Measurements from ENCODE around the gene MED26.

Gene MED26

DNA sequence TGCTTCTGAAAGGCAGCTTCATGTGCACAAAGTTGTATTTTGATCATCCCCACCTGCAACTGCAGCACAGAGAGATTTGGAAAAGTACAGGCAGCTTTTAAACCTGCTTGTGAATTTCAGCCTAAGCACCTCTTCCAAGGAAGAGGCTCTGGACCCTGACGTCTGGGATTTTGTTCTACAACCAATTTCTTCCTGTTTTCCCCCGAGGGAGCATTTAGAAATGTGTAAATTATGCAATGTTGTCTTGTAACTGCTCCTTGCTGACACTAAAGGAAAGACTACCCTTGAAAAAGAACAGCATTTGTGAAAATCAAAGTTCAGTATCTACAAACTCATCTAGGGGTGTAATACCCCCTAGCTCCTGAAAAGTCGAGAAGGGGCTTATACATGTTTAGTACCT lies 15.4 kb downstream of the MED26 start:
- DNase-seq = no peak

DNA sequence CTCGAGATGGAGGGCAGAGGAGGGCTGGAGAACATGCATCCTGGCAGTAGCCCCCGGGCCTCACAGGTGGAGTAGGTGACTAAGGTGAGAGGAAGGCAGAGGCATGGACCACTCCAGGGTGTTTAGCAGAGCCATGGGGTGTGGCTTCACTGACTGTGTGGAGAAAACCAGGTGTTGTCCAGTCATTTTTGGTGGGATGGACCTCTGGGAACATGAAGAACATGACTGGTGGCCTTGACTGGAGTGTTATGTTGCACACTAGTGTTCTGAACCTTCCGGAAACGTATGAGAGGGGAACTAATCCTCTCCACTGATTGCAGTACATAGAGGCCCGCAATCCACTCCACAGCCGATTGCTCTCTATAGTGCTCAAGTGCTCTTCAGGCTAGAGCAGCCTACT lies 16.9 kb downstream of the MED26 start:
- no peak for DNase-seq

DNA sequence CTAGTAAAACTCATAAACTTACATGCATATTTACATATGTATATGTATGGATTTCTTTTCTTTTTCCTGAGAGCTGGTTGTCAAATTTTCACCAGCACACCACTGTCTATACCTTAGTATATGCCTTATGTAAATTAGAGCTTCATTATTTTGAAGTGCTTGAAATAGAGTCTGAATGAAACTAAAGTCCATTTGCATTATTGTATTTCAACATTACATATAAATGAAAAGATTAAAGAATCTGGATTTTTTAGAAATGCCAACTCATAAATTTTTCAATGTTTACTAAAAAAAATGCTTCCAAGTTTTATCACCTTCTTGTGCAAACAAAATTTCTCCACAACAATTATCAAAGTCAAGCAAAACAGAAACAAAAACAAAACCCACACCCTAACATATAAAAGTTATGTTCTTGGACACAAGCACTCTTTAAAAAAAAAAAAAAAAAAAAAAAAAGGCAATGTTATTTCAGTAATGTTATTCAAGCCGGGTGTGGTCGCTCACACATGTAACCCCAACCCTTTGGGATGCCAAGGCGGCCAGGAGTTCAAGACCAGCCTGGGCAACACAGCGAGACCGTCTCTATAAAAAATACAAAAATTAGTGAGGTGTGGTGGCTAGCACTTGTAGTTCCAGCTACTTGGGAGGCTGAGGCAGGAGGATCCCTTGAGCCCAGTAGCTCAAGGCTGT lies 18.3 kb downstream of the MED26 start:
- DNase-seq = no peak

DNA sequence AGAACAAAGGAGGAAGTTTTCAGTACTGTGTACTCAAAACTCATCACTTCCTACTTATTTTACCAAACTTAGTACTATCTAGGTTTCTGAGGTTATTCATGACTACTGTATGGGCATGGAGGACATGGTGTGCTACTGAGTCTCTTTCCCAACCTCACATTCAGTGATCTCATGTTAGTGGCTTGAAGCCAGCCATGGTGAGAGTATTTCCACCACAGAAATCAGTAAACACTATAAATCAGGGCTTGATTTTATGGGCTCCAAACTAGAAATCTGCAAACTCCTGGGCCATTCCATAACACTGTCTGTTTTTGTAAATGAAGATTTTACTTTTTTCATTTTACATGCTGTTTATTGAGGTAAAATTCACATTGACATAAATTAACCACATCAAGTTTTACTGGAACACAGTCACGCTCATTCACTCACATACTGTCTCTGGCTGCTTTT lies 19.7 kb downstream of the MED26 start:
- DNase-seq = no peak

DNA sequence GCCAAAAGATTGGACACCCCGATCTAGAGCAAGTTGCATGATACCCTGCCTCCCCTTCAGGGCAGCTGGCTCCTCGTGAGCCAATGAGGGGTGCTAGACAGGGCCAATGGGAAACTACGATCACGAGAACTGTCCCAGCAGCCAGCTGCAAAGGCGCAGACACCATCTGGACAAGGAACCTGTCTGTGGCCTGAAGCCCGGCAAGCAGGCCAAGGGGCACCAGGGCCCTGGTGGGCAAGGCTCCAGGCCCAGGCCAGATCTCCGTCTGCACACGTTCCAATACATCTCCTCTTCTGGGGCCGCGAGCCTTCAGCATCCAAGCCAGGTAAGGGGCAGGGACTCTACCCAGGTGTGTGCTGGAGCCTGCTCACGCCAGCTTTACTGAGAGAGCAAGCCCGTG lies 20.2 kb downstream of the MED26 start:
- DNase-seq = no peak

DNA sequence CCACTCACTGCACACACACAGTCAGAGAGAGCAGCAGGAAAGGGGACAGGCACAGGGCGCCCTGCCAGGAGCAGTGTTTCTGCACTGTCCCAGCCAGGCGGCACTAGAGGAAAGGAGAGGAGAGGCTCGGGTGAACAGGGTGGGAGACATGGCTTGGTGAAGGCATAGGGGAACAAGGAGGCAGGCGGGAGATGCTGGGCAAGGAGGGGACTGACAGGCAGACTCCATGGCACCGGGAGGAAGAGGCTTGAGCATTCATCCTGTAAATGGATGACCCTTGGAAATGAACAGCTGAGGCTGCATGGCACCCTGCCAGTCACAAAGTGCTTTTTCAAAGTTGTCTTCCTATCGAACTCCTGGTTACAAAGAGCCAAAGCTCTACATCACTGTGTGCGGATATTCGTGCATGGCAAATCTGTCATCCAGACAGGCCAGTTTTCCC lies 22.4 kb downstream of the MED26 start:
- no peak for DNase-seq

DNA sequence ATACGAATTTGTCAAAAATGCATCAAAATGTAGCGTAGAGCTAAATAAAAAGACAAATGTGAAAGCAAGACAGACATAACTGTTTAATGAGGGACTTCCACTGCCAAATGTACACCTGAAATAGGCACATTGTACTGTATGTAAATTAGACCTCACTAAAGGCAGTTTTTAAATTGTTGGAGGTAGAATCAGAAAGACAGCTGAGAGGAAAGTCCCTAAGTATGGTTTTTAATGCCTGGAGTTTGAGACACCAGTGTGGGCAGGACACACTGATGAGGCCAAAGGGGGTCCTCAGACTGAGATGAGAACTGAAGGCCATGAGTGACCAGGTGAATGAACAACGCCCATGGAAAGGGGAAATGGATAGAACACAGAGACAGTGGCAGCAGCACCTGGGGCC lies 22.9 kb downstream of the MED26 start:
- no peak for DNase-seq

DNA sequence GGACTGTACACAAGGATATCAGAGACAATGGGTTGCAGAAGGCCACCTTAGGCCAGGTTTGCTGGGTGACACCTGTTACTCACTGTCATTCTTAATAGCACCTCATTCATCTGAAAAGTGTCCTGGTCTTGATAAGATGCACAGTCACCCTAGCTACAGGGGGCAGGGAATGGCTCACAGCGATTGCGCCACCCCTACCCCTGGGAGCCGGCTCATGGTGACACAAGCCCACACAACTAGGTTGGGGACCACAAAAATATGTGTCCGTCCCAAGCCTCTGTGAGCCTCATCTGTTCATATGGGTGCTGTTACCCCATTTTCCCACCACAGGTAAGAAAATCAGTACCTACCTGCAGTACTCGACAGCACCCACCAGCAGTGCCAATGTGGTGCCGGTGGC lies 23.4 kb downstream of the MED26 start:
- no peak for DNase-seq

DNA sequence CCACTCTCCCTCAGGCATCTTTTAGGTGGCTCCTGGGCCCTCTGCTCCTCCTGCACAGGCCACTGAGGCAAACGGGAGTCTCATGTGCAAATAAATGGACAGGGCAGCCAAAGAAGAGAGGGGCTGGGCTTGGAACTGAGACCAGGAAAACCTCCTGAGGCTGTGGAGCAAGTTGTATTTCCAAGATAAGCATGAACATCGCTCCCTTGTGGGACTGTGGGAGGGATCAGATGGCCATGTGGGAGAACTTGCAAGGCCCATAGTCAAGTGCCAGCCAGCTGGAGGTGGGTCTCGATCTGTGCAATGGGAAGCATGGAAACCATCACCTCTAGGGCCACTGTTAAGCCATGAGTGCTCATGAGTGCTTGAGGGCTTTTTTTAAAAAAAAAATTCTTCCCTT lies 24.9 kb downstream of the MED26 start:
- DNase-seq = no peak

DNA sequence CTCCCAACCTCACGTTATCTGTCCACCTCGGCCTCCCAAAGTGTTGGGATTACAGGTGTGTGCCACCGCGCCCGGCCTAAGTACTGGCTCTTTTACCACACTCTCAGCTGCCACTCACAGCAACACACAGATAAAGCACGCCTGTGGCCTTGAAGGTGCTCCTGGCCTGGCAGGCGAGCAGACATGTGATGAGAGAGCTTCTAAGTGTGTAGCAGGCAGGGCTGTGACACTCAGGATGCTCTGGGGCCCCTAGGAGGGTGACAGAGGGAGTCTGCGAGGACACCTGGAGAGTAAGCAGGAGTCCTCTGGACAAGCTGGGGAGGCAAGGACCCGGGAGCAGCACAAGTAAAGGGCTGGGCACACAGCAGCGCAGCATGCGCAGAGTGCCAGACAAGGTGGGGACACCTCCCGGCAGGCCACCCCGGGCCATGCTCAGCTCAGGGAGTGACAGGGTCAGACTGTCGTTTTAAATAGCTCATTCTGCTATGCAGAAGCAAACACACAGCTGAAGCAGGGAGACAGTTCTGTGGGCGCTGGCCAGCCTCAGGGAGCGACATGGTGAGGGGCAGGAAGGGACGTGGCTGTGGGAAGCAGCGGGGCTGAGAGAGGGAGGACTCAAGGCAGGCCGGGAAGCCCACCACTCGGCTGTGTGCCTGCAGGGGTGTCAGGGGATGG lies 26.5 kb downstream of the MED26 start:
- no peak for DNase-seq

DNA sequence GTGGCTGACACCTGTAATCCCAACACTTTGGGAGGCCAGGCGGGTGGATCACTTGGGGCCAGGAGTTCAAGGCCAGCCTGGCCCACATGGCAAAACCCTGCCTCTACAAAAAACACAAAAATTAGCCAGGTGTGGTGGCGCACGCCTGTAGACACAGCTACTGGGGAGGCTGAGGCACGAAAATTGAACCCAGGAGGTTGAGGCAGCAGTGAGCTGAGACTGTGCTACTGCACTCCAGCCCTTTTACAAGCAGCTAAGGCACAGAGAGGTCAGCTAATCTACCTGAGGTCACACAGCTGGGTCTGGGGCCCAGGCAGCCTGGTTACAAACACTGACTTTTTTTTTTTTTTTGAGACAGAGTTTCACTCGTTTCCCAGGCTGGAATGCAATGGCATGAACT lies 27.2 kb downstream of the MED26 start:
- no peak for DNase-seq

DNA sequence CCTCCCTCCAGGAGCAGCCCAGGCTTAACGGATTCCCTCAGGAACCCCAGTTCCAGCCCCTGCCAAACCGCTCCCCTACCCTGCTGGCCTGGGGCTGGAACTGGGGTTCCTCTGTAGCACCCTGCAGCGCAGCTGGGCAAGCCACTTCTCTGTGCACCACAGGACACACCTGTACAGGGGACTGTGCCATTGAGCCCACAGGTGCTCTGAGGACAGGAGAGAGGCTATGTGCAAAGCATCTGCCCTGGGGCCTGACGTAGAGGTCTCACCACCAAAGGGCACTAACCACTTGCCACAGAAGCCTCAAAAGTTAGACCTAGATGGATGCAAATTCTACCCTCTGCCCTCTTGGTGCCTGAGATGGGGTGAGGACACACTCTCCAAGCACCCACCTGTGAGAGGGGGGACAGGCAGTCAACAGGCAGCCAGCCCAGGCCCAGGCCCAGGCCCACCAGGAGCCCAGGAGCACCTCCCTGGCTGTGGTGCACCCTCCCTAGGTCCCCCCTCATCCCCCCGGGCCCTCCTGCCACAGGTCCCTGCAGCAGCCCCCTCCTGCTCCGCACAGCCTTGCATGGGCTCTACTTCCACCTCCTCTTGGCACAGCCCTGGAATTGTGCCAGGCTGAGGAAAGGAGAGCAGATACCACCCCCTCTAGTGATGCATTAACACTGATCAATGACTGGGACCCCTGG lies 28.2 kb downstream of the MED26 start:
- DNase-seq = no peak

DNA sequence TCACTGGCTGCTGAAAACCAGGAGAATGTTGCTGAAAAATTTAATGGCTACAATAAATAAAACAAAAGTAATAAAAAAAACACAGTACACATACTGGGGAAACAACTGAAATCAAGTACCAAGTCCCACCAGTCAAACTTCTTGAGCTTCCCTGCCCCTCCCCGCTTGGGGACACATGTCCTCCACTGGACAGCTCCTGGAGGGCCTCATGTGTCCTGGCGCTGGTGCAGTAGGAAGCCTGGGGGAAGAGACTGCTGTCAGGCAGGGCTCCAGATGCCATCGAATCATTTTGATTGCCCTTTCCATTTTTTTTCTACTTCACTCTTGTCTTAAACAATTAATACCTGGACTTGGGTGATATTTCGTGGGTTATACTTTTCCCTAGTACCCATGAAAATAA lies 29.2 kb downstream of the MED26 start:
- no peak for DNase-seq

DNA sequence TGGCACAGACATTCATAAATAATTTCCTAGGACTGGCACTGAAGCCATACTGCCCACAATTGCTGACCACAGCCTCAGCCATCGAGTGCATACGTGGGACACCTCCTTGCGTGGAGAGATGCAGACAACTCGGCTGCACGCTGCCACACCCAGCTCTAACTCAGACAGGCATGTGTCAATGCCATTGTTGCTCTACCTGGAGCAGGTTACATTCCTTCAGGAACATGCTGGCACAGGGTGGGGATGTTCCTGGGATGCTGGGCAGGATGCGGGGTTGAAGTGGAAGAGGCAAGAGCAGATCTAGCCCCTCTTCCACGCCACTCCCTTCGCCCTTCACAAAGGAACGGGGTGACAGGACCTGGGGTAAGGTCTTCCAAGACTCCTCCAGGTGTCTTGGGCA lies 31.6 kb downstream of the MED26 start:
- DNase-seq = no peak

DNA sequence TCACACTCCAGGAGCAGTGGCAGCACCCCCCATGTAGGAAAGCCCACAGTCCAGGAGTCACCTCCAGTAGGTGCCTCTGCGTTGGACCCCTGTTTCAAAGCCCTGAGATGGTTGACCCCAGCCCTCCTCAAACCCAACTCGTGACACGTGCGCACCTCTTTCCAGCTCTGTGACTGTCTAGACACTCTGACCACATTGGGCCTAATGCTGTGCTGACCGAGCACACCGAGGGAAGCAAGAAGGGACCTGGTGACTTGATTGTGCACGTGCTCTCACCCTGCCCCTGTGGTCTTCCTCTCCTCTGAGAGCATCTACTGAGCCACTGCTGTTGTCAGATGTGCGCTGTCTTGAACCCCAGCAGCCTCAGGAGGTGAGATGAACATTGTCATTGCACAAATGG lies 32.9 kb downstream of the MED26 start:
- DNase-seq = no peak

DNA sequence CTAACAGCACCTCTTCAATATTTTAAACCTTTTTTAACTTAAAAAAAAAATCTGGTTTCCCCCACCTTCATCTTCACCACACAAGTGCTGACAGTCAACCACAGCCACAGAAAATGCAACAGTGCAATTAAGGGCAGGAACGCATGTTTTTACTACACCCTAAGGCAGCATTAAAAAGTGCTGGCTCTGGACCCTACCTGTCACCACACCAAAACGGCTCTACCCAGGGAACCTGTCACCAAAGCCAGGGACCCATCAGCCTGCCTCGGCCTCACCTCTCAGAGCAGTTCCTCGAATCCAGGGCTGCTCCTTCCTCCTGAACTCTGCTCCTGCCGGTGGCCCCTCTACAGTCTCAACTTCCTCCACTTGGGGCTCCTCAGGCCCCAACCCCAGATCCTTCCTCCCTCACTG lies 33.3 kb downstream of the MED26 start:
- DNase-seq = no peak

DNA sequence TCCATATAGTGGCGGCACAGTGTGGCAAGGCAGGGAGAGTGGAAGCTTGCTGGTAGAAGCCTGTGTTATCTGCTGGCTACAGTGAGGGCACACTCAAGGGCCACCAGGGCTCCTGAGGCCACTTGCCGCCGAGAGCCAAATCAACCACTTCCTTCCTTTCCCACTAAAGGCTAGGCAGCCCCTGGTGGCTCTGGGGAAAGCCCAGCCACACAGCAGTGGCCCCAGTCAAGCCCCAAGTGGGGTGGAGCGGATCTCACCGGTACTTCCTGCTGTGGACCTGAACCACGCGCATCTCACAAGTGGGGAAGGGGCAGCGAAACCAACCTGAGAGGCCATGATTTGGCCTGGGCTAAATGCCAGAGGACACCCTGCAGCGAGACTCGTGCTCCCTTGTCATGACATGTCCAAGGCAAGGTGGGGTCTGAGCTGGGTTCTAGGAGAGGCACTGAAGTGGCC lies 33.8 kb downstream of the MED26 start:
- DNase-seq = no peak

DNA sequence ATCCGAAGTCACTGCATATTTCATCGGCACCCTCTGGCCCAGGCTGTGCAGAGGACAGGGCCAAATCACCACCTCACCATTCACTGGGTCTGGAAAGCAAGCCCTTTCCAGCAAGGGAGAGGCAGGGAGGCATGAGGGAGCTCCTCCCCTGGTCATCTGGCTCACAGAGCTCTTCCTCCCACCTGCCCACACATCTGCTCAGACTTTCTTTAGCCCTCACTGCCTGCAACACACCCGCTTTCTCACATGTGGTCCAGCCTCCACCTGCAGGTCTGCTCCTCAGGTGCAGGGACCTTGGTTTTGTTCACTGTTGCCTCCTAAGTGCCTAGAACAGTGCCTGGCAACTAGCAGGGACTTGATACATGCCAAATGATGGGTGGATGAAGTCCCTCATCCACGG lies 34.8 kb downstream of the MED26 start:
- DNase-seq = no peak

DNA sequence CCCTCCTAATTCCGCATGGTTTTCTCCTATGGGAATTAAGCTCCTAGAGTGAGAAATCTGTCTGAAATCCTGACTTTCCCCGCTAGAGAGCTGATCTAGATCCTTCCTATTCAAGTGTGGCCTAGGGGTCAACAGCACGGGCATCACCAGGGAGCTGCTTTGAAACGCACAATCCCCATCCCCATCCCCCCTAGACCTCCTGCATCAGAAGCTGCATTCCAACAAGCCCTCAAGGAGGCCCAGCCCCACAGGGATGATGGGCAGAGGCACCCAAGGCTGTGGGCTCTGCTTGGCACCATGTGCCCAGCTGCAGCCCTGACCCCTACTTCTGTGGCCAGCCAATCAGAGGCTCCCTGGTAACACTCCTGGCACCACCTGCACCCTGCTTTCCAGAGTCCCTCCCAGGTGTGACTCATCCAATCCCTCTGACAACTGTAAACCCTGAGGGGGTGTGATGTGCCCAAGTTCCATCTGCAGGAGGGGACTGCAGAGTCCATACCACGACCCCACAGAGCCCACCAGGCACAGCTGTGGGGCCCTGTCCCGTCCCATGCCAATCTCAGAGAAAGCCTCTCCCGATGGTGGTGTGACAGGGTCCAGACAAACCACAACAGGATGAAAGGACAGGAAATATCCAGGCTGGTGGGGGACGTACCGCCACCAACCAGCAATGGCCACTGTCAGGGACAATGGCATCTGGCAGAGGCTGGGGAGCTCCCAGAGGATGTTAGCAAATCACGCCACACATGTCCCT lies 36.0 kb downstream of the MED26 start:
- DNase-seq = no peak

DNA sequence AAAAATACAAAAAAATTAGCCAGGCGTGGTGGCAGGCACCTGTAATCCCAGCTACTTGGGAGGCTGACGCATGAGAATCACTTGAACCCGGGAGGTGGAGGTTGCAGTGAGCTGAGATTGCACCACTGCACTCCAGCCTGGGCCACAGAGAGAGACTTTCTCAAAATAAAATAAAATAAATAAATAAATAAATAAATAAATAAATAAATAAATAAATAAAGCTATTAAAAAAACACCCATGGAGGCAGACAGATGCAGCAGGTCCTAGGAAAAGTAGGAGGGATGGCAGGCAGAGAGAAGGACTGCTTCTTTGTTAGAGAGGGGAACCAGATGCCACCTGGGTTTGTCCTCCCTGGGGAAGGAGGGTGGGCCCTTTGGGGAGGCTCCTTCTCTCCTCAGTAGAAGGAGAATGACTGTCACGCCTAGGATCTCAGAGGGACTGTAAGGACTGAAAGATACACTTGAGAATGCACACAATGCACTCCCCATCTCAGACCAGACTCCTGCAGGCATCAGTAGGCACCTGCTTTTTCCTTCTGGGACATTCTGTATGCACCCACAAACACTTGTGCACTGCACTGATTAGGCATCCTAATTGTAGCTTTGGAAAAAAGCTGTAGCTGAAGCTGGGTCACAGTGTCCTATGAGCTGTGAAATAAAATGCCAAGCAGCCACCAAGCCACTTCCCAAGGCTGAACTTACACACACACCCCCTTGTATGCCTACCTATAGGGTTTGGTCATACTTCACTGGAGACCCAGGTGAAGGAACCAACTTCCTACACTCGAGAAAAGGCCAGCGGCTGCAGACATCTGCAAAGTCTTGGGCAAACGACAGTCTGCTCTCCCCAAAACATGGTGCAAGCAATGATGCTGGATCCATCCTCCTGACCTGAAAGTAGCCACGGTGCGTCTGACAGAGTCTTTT lies 36.9 kb downstream of the MED26 start:
- DNase-seq = no peak

DNA sequence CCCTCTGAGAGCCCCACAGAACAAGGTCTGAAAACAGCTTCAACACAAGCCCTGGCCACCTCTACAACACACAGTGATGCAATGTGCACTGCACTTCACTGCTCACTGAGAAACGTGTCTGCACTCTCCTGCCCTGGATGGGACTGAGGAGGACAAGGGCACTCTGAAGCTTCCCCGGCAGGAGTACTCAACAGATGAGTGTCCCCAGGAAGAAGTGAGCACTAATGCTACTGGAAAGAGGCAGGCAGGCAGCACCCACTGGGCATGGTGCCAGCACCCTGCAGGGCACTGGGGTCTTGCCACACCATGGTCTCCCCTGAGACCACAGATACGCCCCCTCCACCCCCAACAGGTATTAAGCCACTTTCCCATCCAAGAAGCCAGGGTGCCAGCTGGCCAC lies 38.1 kb downstream of the MED26 start:
- no peak for DNase-seq
